Measurements from ENCODE around the gene OR4K2. TPM values are rescaled to one million over a fixed set of nuclear protein-coding genes. Genes with fewer than 3 reads are reported as not detected.
"Not testable (repeated sequence)": the region's sequence is repeated elsewhere in the genome, so short reads cannot be mapped to it uniquely, and the experiment has no call there.

OR4K2 gene
- not detected for polyA plus RNA-seq (ENCODE audit: insufficient read length in 4 of 4)

GRCh38 chr14:19874842-19875241, at the start of gene OR4K2:
Gene OR4K2 (plus strand): TSS chr14:19875142. CDS start chr14:19876268, 1,126 bp downstream.
- no peak for DNase-seq (ENCODE audit: low read depth in 4 of 4, low spot score in 3 of 4)

GRCh38 chr14:19827626-19828244, 47.2 kb upstream of the OR4K2 start:
- DNase-seq (ENCODE audit: low read depth in 4 of 4, low spot score in 3 of 4), result not testable (repeated sequence)

GRCh38 chr14:19828314-19828713, 46.6 kb upstream of the OR4K2 start:
- no peak for DNase-seq (ENCODE audit: low read depth in 4 of 4, low spot score in 3 of 4)

- DNase-seq (ENCODE audit: low read depth in 4 of 4, low spot score in 3 of 4), result not testable (repeated sequence)
These were observed 40.6 kb upstream of the OR4K2 start for GRCh38 chr14:19834203-19834848.

- DNase-seq (ENCODE audit: low read depth in 4 of 4, low spot score in 3 of 4), result no peak
These were observed 36.5 kb upstream of the OR4K2 start for GRCh38 chr14:19838433-19838832.

- DNase-seq (ENCODE audit: low read depth in 4 of 4, low spot score in 3 of 4), result no peak
These were observed 23.6 kb upstream of the OR4K2 start for GRCh38 chr14:19851365-19851764.

GRCh38 chr14:19866061-19866669, 8.8 kb upstream of the OR4K2 start:
- not testable (repeated sequence) for DNase-seq (ENCODE audit: low read depth in 4 of 4, low spot score in 3 of 4)

GRCh38 chr14:19873178-19873577, 1.8 kb upstream of the OR4K2 start:
- DNase-seq (ENCODE audit: low read depth in 4 of 4, low spot score in 3 of 4), result no peak

- DNase-seq (ENCODE audit: low read depth in 4 of 4, low spot score in 3 of 4), result no peak
These were observed 3.2 kb downstream of the OR4K2 start for GRCh38 chr14:19878029-19878642.

GRCh38 chr14:19895282-19895681, 20.3 kb downstream of the OR4K2 start:
- no peak for DNase-seq (ENCODE audit: low read depth in 4 of 4, low spot score in 3 of 4)

GRCh38 chr14:19900999-19901398, 26.1 kb downstream of the OR4K2 start:
- DNase-seq (ENCODE audit: low read depth in 4 of 4, low spot score in 3 of 4), result no peak

GRCh38 chr14:19902409-19902808, 27.5 kb downstream of the OR4K2 start:
- DNase-seq (ENCODE audit: low read depth in 4 of 4, low spot score in 3 of 4), result no peak

GRCh38 chr14:19906665-19907064, 31.7 kb downstream of the OR4K2 start:
- DNase-seq (ENCODE audit: low read depth in 4 of 4, low spot score in 3 of 4), result no peak

- DNase-seq (ENCODE audit: low read depth in 4 of 4, low spot score in 3 of 4), result no peak
These were observed 36.2 kb downstream of the OR4K2 start for GRCh38 chr14:19911114-19911513.

- DNase-seq (ENCODE audit: low read depth in 4 of 4, low spot score in 3 of 4), result no peak
These were observed 42.3 kb downstream of the OR4K2 start for GRCh38 chr14:19917243-19917642.

- DNase-seq (ENCODE audit: low read depth in 4 of 4, low spot score in 3 of 4), result no peak
These were observed 43.1 kb downstream of the OR4K2 start for GRCh38 chr14:19917955-19918518.

GRCh38 chr14:19918553-19919264, 43.8 kb downstream of the OR4K2 start:
- DNase-seq (ENCODE audit: low read depth in 4 of 4, low spot score in 3 of 4), result no peak

GRCh38 chr14:19920021-19920657, 45.2 kb downstream of the OR4K2 start, which contains the start of gene OR4K5:
Gene OR4K5 (plus strand): TSS chr14:19920607. CDS start chr14:19920607, 0 bp downstream.
- DNase-seq (ENCODE audit: low read depth in 4 of 4, low spot score in 3 of 4), result no peak

- DNase-seq (ENCODE audit: low read depth in 4 of 4, low spot score in 3 of 4), result no peak
These were observed 55.7 kb downstream of the OR4K2 start, which contains the start of gene OR4K1 for GRCh38 chr14:19930617-19931016. Gene OR4K1 (plus strand): TSS chr14:19930917. CDS start chr14:19935667, 4,750 bp downstream.
